T follicular helper cell (primary cell): ENCODE measurements around the gene BCAS4.

Experiments
- DNase-seq: peaks from one replicate; pipeline ENCODE4 v3.0.0-alpha.2; 2020; ENCODE audit warnings: low read depth

Gene BCAS4

DNA sequence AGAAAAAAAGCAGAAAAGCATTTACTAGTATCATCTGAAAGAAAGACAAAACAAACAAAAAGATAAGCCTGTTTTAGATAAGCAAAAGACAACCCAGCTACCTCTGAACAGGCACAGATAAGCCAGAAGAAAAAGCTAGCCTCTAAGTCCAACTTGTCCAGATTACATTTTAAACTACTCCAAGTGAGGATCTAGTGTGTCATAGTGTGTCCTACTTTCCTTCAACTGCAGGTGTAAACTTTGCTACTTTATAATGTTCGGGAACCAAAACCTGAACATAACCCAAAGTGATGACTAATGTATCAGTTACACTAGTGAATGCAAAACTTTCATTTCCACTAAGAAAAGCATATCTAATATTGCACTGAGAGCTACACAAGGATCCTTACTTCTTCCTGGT, 116.9 kb downstream of the BCAS4 start:
- DNase-seq: no peak

DNA sequence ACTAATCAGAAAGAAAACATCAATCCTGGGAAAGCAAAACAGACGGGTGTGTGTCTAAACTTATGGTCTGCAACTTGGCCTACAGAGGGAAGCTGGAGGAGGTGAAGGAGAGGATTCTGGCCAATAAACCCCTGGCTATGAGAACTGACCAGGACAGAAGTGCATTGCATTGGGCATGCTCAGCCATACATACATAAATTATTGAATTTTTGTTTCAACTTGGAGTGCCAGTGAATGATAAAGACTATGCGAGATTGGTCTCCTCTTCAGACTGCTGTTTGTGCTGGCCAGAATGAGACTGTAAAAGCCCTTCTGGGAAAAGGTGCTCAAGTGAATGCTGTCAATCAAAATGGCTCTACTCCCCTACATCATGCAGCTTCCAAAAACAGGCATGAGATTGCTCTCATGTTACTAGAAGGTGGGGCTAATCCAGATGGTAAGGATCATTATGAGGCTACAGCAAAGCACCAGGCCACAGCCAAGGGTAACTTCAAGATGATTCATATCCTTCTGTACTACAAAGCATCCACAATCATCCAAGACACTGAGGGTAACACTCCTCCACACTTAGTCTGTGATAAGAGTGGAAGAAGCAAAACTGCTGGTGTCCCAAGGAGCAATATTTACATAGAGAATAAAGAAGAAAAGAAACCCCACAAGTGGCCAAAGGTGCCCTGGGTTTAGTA, 119.0 kb downstream of the BCAS4 start:
- DNase-seq: no peak

DNA sequence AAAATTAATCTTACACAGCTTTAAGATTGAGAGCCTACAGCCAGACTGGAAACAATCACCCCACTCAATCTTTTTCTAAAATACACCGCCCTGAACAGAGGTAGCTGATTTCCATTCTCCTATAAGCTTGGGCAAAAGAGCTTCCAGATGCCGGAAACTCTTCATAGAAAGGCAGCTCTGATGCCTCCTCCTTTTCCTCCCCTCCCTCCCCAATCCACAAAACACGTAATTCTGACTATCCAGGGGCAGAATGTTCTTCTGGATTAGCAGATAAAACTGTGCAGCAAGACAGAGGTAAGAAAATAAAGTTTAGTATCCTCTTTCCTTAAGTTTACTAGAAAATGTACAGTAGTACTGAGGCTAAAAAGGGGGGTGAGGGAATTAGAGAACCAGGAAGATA, 120.6 kb downstream of the BCAS4 start:
- DNase-seq: no peak

DNA sequence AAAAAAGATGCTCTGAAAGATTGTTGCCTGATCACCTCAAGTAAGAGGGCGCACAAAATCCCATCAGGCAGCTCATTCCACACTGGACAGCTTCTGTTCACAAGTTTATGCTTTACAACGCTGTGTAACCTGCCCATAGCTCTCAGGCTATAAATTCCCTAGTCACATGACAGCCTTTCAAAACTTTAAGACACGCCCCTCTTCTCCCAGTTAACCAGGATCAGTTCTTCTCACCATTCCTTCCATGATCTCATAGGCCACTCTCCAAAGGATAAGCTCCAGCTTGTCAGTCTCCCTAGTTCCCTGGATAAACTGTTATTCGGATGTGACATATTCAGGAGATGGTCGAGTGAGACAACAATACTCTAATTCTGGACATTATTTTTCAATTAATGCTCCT, 121.4 kb downstream of the BCAS4 start:
- no peak for DNase-seq

DNA sequence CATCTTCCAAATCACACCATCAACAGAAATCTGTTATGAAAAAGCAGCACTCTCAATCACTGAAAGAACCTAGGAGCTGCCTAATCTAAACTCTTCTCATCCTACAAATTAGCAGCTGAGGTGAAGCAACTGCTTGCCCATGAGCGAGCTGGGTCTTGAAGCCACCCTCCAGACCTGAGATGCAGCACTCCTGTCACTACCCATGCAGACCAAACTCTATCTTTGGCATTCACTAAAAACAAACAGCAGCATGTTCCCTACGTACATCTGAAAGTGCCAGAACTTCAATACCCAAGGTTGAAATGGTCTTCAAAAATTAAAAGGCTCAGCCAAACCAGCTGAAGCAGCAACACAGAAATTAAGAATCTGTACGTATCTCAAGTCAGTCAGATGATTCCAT, 122.1 kb downstream of the BCAS4 start:
- no peak for DNase-seq

DNA sequence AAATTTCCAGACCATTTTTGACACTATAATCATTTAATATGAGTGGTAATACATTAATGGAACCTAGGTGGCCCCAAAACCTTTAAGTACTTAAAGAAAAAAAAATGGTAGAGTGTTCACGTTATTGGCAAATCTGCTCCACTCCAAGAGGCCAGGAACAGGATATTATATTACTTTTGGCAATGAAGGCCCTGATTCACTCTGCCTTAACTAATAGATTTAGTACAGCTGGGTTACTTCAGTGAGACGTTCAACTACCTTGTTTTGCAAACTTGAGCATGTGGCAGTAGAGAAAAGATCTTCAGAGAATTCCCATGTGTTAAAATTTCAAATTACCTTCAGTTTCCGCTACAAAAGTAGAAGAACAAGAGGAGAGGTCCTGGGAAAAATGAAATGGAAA, 123.5 kb downstream of the BCAS4 start:
- DNase-seq: no peak

DNA sequence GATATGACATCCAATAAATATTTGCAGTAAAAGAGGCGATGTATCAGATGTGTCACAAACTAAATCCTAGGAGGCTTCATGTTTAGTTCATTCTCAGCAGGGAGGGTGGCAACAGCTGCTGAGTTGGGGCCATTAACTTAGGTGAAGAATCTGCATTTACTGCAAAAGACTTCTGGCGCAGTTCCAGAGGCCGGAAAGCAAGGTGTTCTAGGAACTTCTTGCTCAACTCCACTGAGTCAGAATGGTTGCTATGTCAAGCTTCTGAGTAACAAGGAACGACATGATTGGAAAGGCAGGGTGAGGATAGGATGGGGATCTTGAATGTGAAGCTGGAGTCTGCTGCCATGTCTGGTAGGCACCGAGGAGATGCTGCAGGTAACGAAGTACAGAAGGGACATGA, 124.7 kb downstream of the BCAS4 start:
- DNase-seq: no peak

DNA sequence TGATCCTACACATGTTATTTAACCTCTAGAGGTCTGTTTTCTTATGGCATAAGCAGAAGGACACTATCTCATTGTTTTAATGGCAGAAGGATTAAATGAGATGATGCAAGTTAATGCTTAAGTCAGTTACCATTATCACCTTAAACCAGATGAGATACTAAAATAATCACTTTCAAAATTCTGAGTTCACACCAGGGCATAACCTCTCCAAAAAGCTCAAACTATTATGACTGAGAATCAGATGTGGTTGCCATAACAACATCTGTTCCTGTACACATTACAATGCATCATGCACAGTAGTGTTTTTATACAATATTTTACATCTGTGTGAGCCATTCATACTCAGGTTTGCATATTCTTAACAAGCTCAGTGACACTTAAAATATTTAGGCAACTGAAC, 126.1 kb downstream of the BCAS4 start:
- DNase-seq: no peak

DNA sequence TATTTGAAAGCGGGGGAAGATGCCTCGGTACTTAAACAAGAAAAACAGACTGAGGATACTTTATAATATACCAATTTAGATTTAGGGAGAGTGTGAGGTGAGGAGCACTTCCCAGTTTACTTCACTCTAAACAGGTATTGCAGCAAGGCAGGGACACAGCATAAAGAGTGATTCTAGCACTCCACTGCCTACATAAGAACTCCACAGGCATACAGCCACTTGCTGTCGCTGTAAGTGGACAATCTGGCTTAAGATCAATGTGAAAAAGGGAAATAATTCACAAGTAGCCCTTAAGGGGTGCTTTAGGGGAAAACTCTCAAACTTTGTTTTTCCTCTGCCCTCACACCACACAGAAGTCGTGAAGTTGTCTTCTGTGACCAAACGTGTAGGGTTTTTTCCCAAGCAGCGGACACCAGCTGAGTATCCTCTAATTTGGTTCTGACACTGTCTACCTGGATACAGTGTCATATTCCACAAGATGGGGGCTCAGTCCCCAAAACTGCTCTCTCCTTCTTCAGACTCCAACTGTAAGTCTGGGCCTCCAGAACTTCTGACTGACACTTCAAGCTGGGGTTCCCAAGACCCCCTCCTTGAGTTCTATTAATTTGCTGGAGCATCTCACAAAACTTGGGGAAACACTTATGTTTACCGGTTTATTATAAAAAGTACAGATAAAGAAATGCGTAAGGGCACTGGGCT, 127.1 kb downstream of the BCAS4 start:
- no peak for DNase-seq

DNA sequence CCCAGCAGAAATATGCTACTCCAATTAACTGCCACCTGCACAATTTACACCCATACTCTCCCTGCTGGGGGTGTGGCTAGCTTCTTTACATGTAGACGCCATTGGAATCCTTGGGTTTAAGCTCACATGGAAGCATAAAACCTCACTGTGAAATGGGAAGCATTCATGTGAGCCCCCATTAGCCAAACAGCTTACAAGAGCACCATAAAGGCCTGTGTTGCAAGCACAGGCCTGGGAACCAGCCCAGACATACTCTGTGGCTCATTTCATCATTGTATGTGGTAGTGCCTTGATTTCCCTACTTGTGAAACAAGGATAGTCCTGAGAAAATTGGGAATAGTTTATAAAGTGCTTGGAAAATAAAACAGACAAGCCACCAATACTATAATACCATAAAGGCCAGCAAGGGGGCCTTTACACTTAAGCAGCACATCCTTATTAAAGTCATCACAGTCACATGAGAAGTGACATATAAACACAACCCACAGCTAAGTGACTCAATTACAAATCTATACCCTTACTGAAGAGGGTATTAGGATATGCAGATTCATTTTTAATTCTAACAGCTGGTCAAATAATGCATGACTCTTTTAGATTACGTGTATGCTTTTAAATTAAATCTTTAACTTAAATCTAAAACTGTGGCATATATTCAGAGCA, 129.5 kb downstream of the BCAS4 start:
- no peak for DNase-seq

DNA sequence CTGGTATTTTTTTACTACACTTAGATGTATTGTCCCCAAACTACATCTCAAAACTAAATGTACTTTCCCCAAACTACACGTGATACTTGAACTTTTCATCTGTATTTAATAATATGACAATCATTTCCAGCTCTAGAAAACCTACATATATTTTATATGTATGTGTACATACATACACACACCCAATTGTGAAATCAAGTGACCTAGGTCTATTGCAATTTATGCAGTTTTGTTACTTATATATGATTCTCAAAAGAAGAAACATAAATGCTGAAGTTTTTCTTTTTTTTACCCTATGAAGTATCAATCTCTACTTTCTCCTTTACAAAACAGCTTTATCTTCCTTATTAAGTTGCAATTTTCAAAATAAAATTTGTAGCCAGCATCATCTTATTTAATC, 131.7 kb downstream of the BCAS4 start:
- no peak for DNase-seq
